Mesothelial cell of epicardium (in vitro differentiated cells): ENCODE measurements around the gene OR12D2. TPM values are rescaled to one million over a fixed set of nuclear protein-coding genes. Genes with fewer than 3 reads are reported as not detected.
"Not testable (repeated sequence)": the region's sequence is repeated elsewhere in the genome, so short reads cannot be mapped to it uniquely, and the experiment has no call there.

Experiments
- DNase-seq, 2 experiments: peaks; one replicate each; pipeline ENCODE4 v3.0.0; 2021; ENCODE audit warnings: low spot score in 2 of 2; ENCODE audit not compliant: unreplicated experiment in 2 of 2
- H3K27ac Mint-ChIP-seq: 2 replicates; pipeline ENCODE4 v1.8.0; 2021; ENCODE audit warnings: mixed read lengths
- H3K27me3 Mint-ChIP-seq: 2 replicates; pipeline ENCODE4 v1.8.0; 2021; ENCODE audit warnings: low read depth, mixed read lengths
- H3K36me3 Mint-ChIP-seq: 2 replicates; pipeline ENCODE4 v1.8.0; 2021; ENCODE audit warnings: mixed read lengths
- H3K4me1 Mint-ChIP-seq: 2 replicates; pipeline ENCODE4 v1.8.0; 2021; ENCODE audit warnings: mixed read lengths
- H3K4me3 Mint-ChIP-seq: 2 replicates; pipeline ENCODE4 v1.8.0; 2021; ENCODE audit warnings: mild to moderate bottlenecking, moderate library complexity, mixed read lengths
- H3K9me3 Mint-ChIP-seq: 2 replicates; pipeline ENCODE4 v1.8.0; 2021; ENCODE audit warnings: mixed read lengths
- CTCF ChIP-seq: fragments of 200-600 bp; sonication (generic); IDR thresholded peaks from one replicate; pipeline ENCODE4 v1.5.0; 2021; ENCODE audit warnings: antibody characterized with exemption; ENCODE audit not compliant: unreplicated experiment
- total RNA-seq: library from RNA; stranded (reverse); gene quantifications from 3 replicates; pipeline ENCODE4 v1.2.1, GENCODE V29; 2021

Gene OR12D2
- total RNA-seq = not detected in 3 replicates

GRCh38 chr6:29395331-29395730, at the start of gene OR12D2:
TSS of gene OR12D2 (plus strand) at chr6:29395631. CDS start at chr6:29396700, 1,069 bp downstream.
- TF ChIP-seq CTCF = no peak
- Mint-ChIP-seq H3K9me3 (no peaks in the 10 kb centered on the region), H3K36me3 (no peaks in the 10 kb centered on the region), H3K4me1 (no peaks in the 10 kb centered on the region), H3K27ac (no peak within 1 kb of the TSS), H3K4me3 (no peak within 1 kb of the TSS), H3K27me3 (peaks cover 50% of the 10 kb centered on the region)
- DNase-seq = no peak

- H3K4me3 Mint-ChIP-seq, DNase-seq, H3K27ac Mint-ChIP-seq, H3K4me1 Mint-ChIP-seq, H3K36me3 Mint-ChIP-seq: not testable (repeated sequence)
- Mint-ChIP-seq H3K27me3 (peaks cover 16% of the 10 kb centered on the region), H3K9me3 (peaks cover 27% of the 10 kb centered on the region)
Measured at GRCh38 chr6:29349348-29349747, 46.1 kb upstream of the OR12D2 start.

- Mint-ChIP-seq H3K27me3 (peaks cover 24% of the 10 kb centered on the region), H3K9me3 (peaks cover 23% of the 10 kb centered on the region), H3K4me3 (no peak overlapping the region), H3K27ac (no peak overlapping the region), H3K36me3 (no peaks in the 10 kb centered on the region), H3K4me1 (no peaks in the 10 kb centered on the region)
- no peak for TF ChIP-seq CTCF
- no peak for DNase-seq
Measured at GRCh38 chr6:29354980-29355379, 40.5 kb upstream of the OR12D2 start.

- no peak for TF ChIP-seq CTCF
- Mint-ChIP-seq H3K9me3 (peaks cover 17% of the 10 kb centered on the region), H3K27me3 (peaks cover 28% of the 10 kb centered on the region), H3K4me1 (no peaks in the 10 kb centered on the region), H3K27ac (no peak overlapping the region), H3K4me3 (no peak overlapping the region), H3K36me3 (no peaks in the 10 kb centered on the region)
- DNase-seq = no peak
Measured at GRCh38 chr6:29355603-29356002, 39.8 kb upstream of the OR12D2 start.

- peaks cover 31% of the 10 kb centered on the region for H3K27me3 Mint-ChIP-seq
- no peaks in the 10 kb centered on the region for H3K9me3 Mint-ChIP-seq
- no peak within 1 kb of the TSS for H3K4me3 Mint-ChIP-seq
- H3K27ac Mint-ChIP-seq = no peak within 1 kb of the TSS
- no peak for DNase-seq
- no peaks in the 10 kb centered on the region for H3K36me3 Mint-ChIP-seq
- TF ChIP-seq CTCF = no peak
- no peaks in the 10 kb centered on the region for H3K4me1 Mint-ChIP-seq
Measured at GRCh38 chr6:29368765-29369164, 26.7 kb upstream of the OR12D2 start, which contains the start of gene OR5V1. TSS of gene OR5V1 (minus strand) at chr6:29368865. CDS start at chr6:29356195, 12,670 bp downstream.

- H3K36me3 Mint-ChIP-seq = no peaks in the 10 kb centered on the region
- H3K9me3 Mint-ChIP-seq = no peaks in the 10 kb centered on the region
- DNase-seq = no peak
- no peak for TF ChIP-seq CTCF
- H3K27me3 Mint-ChIP-seq = peaks cover 13% of the 10 kb centered on the region
- no peaks in the 10 kb centered on the region for H3K4me1 Mint-ChIP-seq
- no peak within 1 kb of the TSS for H3K4me3 Mint-ChIP-seq
- H3K27ac Mint-ChIP-seq = no peak within 1 kb of the TSS
Measured at GRCh38 chr6:29375191-29375590, 20.2 kb upstream of the OR12D2 start, which contains the start of gene OR12D3. TSS of gene OR12D3 (minus strand) at chr6:29375291. CDS start at chr6:29375287, 4 bp downstream.
